ENCODE measurements around the gene MAP2K3.
"Not testable (repeated sequence)": the region's sequence is repeated elsewhere in the genome, so short reads cannot be mapped to it uniquely, and the experiment has no call there.

The MAP2K3 gene

GRCh38 chr17:21327921-21328320 lies 43.4 kb downstream of the MAP2K3 start:
- DNase-seq (ENCODE audit: low read depth, low spot score) = not testable (repeated sequence)

DNA sequence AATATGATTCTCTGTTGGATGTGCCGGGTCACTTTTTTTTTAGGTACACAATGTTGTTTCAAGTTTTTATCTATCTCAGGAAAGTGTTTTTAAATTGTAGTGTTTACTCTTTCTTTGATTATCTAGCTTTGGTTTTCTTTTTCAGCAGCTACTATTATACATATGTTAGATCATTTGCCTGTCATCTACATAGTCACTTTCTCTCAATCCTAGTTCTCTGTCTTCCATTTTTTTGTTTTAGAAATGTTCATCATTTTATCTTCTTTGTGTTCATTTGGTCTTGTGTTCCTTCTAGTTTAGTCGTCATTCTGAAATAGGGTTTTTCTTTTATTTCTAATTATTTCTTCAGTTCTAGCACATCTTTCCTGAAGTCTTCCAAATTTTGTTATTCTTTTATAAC lies 44.3 kb downstream of the MAP2K3 start:
- not testable (repeated sequence) for DNase-seq (ENCODE audit: low read depth, low spot score)

GRCh38 chr17:21330436-21331160 lies 46.1 kb downstream of the MAP2K3 start:
- DNase-seq (ENCODE audit: low read depth, low spot score) = no peak

GRCh38 chr17:21336541-21337294 lies 52.2 kb downstream of the MAP2K3 start:
- peak; percentile 39 for DNase-seq (ENCODE audit: low read depth, low spot score)

- DNase-seq (ENCODE audit: low read depth, low spot score) = not testable (repeated sequence)
These were observed 53.6 kb downstream of the MAP2K3 start for GRCh38 chr17:21337981-21338625.

DNA sequence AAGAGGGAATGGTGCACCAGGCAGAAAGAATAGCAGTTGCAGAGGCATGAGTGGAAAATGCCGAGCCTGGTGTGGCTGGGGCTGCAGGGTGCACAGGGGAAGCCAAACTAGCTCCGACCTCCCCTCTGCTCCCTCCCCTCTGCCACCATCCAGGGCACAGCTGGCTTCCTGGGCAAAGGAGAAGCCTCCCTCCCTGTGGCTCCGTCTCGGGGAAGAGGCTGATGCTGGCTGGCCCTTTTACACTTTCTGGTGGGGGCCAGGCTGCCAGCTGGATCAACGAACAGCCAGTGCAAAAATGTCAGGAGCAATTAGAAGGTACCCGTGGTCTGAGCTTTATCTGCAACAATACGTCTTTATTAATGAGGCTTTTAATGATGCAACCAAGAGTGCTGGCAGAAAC lies 54.5 kb downstream of the MAP2K3 start:
- no peak for DNase-seq (ENCODE audit: low read depth, low spot score)

DNA sequence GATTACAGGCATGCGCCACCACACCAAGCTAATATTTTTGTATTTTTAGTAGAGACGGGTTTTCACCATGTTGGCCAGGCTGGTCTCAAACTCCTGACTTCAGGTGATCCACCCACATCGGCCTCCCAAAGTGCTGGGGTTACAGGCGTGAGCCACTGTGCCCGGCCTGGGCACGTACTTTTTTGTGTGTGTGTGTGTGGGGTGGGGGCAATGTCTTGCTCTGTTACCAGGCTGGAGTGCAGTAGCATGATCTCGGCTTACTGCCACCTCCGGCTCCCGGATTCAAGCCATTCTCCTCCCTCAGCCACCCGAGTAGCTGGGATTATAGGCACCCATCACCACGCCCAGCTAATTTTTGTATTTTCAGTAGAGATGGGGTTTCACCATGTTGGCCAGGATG lies 55.1 kb downstream of the MAP2K3 start:
- not testable (repeated sequence) for DNase-seq (ENCODE audit: low read depth, low spot score)

GRCh38 chr17:21340407-21340806 lies 55.9 kb downstream of the MAP2K3 start:
- not testable (repeated sequence) for DNase-seq (ENCODE audit: low read depth, low spot score)

DNA sequence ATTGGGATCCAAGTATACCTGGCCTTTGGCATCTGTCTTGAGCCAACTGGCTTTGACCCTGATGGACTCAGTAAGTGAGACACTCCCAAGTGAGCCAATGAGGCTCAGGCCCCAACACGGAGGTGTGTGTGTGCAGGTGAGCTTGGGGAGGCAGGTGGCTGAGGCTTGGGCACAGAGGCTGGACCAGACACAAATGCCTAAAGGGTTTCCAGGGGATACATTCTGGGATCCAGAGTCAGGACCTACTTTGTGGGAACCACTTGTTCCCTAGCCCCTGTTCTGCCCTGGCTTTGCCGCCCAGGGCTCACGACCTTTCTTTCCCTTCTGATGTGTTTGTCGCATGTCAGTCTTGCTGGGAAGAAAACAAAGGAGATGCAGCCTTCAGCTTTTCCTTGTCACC lies 56.8 kb downstream of the MAP2K3 start:
- DNase-seq (ENCODE audit: low read depth, low spot score) = not testable (repeated sequence)

GRCh38 chr17:21341925-21342540 lies 57.5 kb downstream of the MAP2K3 start:
- not testable (repeated sequence) for DNase-seq (ENCODE audit: low read depth, low spot score)

DNA sequence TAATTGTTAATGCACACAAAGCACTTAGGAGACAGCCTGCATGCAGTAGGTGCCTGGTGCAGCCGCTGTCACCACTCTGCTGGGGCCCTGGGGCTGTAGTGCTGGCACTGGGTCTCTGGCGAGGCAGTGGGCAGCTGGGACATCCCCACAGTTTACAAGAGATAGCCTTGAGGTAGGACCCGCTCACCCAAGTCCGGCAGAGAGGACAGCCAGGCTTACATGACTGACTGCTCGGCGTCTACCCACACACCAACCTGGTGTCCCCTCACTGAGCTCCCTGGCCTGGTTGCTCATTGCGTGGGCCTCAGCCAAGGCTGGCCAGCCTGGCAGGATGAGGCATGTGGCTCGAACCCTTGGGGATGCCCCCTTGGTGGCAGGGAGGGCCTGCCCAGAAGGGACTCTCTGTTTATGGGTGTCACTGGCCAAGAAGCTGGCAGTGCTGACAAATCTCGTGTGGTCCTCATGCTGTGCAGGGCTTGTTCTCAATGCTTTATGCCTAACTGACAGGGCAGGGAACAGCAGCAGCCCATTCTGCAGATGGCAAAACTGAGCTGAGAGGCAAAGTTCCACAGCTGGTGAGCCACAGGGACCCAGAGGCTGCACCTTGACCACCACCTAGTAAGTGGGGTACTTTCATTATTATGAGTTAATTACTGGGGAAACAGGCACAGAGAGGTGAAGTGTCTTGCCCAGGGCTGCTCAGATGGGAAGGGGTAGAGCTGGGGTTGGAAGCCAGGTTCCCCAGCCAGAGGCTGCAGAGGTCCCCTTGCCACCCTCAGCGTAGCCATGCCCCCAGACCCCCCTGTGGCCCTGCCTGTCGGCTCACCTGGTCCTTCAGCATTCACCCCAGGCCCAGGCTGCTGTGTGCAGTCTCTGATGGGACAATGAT lies 58.8 kb downstream of the MAP2K3 start:
- DNase-seq (ENCODE audit: low read depth, low spot score) = not testable (repeated sequence)

DNA sequence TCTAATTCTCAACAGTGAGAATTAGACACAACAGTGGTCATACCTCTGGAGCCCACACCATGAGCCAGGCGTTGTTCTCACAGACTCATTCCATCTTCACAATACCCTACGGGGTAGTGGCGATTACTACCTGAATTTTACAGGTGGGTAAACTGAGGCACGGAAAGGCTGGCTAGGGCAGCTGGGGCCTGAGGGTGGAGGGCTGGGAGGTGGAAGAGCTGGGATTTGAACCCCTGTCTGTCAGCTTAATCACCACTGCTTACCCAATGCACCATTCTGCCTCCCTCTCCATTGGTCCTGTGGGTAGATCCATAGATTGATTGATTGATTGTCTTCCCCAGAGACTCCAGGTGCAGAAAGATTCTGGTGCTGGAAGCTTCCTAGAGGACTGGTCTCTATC lies 60.3 kb downstream of the MAP2K3 start:
- not testable (repeated sequence) for DNase-seq (ENCODE audit: low read depth, low spot score)

DNA sequence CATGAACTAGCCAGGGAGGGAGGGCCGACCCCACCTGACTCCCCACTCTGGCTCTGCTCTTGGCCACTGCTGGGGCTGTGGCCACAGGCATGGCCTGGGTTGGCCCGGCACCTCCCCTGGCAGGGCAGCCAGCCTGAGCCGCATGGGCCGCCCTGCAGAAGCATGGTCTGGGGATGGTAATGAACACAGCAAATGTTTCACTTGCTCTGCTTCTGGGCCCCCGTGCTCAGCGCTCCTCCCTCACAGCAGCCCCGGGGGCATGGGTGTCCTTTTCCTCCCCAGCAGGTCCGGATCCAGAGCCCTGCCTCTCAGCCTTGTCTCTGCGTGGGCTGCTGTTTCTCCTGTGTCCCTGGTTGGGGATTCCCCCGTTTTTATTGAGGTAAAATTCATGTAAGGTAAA lies 60.7 kb downstream of the MAP2K3 start:
- peak; percentile 54 for DNase-seq (ENCODE audit: low read depth, low spot score)

DNA sequence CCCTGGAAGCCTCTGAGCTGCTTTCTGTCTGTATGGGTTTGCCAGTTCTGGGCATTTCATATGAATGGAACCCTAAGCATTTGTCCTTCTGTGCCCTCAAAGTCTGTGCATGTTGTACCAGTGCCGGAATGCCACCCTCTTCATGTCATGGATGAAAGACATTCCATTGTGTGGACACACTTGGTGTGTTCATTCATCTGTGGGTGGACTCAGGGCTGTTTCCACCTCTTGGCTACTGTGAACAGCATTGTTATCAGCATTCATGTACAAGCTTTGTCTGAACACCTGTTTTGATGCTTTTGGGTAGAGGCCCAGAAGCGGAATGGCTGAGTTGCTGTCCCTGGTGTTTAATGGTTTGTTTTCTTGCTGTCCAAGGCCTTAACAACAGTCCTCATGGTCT lies 61.6 kb downstream of the MAP2K3 start:
- not testable (repeated sequence) for DNase-seq (ENCODE audit: low read depth, low spot score)

GRCh38 chr17:21346651-21347250 lies 62.2 kb downstream of the MAP2K3 start:
- DNase-seq (ENCODE audit: low read depth, low spot score) = not testable (repeated sequence)

GRCh38 chr17:21347660-21348059 lies 63.1 kb downstream of the MAP2K3 start:
- DNase-seq (ENCODE audit: low read depth, low spot score) = not testable (repeated sequence)

DNA sequence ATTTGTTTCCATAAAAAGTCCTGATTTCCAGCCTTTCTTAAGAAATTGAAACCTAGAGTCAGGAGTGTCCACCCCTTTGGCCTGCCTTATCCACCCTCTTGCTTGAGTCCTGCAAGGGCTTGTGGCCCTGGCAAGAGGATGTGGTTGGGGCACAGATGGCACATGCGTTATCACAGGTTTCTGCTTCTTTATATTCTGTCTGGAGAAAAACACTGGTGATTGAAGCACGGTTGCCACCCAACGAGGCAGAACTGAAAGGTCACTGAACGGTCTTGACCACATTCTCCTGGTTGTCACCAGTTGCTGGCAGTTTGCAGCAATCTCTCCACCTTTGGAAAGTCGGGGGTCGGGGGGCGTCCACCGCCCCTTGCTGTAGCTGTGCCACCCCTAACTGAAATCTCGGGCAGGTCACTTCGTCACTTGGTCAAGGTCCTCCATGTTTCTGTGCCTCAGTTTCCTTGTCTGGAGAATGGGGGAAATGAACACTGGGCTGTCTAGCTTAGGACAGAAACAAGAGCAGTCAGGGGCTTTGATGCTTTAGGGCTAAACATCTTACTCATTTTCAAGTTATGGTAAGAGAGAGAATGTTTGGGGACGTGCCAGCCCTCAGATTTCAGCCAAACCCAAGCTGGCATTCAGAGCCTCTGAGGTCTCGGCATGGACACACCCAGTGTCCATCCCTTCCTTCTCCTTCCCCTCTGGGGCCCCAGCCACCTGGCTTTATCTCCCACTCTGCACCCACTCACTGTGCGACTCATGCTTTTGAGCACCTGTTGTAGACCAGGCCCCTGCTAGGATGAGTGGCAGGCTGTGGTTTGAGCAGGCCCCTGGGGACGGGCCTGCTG lies 63.8 kb downstream of the MAP2K3 start:
- not testable (repeated sequence) for DNase-seq (ENCODE audit: low read depth, low spot score)

DNA sequence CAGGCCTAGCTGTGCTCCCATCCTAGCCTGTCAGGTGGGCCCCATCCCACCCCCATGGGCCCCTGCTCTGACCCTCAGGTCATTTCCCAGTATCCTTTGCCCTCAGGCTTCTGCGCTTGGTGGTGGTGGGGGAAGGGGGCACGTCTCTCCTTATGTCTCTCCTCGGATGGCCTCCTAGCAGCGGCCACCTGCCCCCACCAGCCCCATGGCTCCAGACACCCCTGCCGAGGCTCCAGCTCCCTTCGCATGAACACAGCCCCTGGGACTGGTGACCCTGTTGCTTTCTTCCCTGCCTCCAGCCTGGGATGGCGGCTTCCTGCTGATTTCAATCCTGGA lies 64.4 kb downstream of the MAP2K3 start:
- not testable (repeated sequence) for DNase-seq (ENCODE audit: low read depth, low spot score)

GRCh38 chr17:21349358-21350050 lies 65.0 kb downstream of the MAP2K3 start:
- not testable (repeated sequence) for DNase-seq (ENCODE audit: low read depth, low spot score)
